HL-60 (cell line): ENCODE results near the gene CDK6.

Experiments used
- GABPA ChIP-seq: IDR thresholded peaks from 2 replicates; pipeline ENCODE4 v1.6.1; 2012; ENCODE audit warnings: low read depth
- TF ChIP-seq, protein P1 (sequence below): IDR thresholded peaks from one replicate; pipeline ENCODE4 v1.5.1; 2011; ENCODE audit warnings: low read length, control low read depth, inconsistent platforms; ENCODE audit not compliant: insufficient read depth
- TF ChIP-seq, protein P2 (sequence below): IDR thresholded peaks from 2 replicates; pipeline ENCODE4 v1.6.1; 2012; ENCODE audit warnings: low read depth; ENCODE audit not compliant: insufficient replicate concordance

- TF ChIP-seq, protein P1, sequence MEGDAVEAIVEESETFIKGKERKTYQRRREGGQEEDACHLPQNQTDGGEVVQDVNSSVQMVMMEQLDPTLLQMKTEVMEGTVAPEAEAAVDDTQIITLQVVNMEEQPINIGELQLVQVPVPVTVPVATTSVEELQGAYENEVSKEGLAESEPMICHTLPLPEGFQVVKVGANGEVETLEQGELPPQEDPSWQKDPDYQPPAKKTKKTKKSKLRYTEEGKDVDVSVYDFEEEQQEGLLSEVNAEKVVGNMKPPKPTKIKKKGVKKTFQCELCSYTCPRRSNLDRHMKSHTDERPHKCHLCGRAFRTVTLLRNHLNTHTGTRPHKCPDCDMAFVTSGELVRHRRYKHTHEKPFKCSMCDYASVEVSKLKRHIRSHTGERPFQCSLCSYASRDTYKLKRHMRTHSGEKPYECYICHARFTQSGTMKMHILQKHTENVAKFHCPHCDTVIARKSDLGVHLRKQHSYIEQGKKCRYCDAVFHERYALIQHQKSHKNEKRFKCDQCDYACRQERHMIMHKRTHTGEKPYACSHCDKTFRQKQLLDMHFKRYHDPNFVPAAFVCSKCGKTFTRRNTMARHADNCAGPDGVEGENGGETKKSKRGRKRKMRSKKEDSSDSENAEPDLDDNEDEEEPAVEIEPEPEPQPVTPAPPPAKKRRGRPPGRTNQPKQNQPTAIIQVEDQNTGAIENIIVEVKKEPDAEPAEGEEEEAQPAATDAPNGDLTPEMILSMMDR: no peak
- TF ChIP-seq, protein P2, sequence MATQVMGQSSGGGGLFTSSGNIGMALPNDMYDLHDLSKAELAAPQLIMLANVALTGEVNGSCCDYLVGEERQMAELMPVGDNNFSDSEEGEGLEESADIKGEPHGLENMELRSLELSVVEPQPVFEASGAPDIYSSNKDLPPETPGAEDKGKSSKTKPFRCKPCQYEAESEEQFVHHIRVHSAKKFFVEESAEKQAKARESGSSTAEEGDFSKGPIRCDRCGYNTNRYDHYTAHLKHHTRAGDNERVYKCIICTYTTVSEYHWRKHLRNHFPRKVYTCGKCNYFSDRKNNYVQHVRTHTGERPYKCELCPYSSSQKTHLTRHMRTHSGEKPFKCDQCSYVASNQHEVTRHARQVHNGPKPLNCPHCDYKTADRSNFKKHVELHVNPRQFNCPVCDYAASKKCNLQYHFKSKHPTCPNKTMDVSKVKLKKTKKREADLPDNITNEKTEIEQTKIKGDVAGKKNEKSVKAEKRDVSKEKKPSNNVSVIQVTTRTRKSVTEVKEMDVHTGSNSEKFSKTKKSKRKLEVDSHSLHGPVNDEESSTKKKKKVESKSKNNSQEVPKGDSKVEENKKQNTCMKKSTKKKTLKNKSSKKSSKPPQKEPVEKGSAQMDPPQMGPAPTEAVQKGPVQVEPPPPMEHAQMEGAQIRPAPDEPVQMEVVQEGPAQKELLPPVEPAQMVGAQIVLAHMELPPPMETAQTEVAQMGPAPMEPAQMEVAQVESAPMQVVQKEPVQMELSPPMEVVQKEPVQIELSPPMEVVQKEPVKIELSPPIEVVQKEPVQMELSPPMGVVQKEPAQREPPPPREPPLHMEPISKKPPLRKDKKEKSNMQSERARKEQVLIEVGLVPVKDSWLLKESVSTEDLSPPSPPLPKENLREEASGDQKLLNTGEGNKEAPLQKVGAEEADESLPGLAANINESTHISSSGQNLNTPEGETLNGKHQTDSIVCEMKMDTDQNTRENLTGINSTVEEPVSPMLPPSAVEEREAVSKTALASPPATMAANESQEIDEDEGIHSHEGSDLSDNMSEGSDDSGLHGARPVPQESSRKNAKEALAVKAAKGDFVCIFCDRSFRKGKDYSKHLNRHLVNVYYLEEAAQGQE: no peak
- no peak for TF ChIP-seq GABPA
Observed at GRCh38 chr7:92615861-92616260, 220.5 kb downstream of the CDK6 start.
